ENCODE results near the gene MTERF2. TPM values are rescaled to one million over a fixed set of nuclear protein-coding genes. Genes with fewer than 3 reads are reported as not detected.

MTERF2 gene
- total and polyA plus RNA-seq, 2 donors (not counting 1 experiment from before 2014, with no cell fraction given) = 6.3 to 7.3 TPM

DNA sequence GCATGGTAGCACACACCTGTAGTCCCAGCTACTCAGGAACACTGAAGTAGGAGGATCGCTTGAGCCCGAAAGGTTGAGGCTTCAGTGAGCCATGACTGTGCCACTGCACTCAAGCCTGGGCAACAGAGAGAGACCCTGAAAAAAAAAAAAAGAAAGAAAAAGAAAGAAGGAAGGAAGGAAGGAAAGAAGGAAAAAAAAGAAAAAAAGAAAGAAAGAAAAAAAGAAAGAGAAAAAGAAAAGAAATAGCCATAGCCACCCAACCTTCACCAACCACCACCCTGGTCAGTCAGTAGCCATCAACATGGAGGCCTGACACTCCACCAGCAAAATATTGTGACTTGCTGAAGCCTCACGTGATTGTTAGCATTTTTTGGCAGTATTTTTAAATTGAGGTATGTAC lies 52.7 kb downstream of the MTERF2 start:
- no peak overlapping the region for H3K9ac ChIP-seq (ENCODE audit: insufficient read depth, low read length)
- H3K79me2 ChIP-seq (ENCODE audit: control insufficient read depth, insufficient read depth, low read length) = no peaks in the 10 kb centered on the region
- H4K20me1 ChIP-seq (ENCODE audit: control insufficient read depth, extremely low read depth, insufficient read depth, low read length) = no peaks in the 10 kb centered on the region
- no peak overlapping the region for H2AFZ ChIP-seq (ENCODE audit: low read length)
- no peaks in the 10 kb centered on the region for H3K9me3 ChIP-seq (ENCODE audit: control insufficient read depth, insufficient read depth, low read depth, low read length)
- no peaks in the 10 kb centered on the region for H3K4me1 ChIP-seq (ENCODE audit: control insufficient read depth, extremely low read depth, insufficient read depth, low read length)
- no peak for TF ChIP-seq EZH2 (IDR thresholded peaks at IDR 0.05; ENCODE audit: low read length, missing control alignments)
- TF ChIP-seq, protein P1, sequence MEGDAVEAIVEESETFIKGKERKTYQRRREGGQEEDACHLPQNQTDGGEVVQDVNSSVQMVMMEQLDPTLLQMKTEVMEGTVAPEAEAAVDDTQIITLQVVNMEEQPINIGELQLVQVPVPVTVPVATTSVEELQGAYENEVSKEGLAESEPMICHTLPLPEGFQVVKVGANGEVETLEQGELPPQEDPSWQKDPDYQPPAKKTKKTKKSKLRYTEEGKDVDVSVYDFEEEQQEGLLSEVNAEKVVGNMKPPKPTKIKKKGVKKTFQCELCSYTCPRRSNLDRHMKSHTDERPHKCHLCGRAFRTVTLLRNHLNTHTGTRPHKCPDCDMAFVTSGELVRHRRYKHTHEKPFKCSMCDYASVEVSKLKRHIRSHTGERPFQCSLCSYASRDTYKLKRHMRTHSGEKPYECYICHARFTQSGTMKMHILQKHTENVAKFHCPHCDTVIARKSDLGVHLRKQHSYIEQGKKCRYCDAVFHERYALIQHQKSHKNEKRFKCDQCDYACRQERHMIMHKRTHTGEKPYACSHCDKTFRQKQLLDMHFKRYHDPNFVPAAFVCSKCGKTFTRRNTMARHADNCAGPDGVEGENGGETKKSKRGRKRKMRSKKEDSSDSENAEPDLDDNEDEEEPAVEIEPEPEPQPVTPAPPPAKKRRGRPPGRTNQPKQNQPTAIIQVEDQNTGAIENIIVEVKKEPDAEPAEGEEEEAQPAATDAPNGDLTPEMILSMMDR (conservative IDR thresholded peaks at IDR 0.05 in 1 of 2, IDR thresholded peaks at IDR 0.05 in 1 of 2; ENCODE audit: low read depth in 1 of 2, low read length in 2 of 2) = no peak
- H3K27me3 ChIP-seq (ENCODE audit: control insufficient read depth, insufficient read depth, low read length) = no peaks in the 10 kb centered on the region
- H3K4me3 ChIP-seq (replicated peaks in 1 of 4; ENCODE audit: control extremely low read depth in 1 of 4, insufficient read depth in 1 of 4, low read depth in 3 of 4, low read length in 4 of 4) = no peak overlapping the region
- DNase-seq (ENCODE audit: low read depth in 2 of 2) = no peak
- H3K4me2 ChIP-seq (ENCODE audit: extremely low read depth, insufficient read depth, low read length) = no peak overlapping the region
- H3K36me3 ChIP-seq (ENCODE audit: control insufficient read depth, insufficient read depth, low read length) = no peaks in the 10 kb centered on the region
- no peak overlapping the region for H3K27ac ChIP-seq (ENCODE audit: insufficient read depth, low read length)

Other genes with a start within 250 kb of the MTERF2 start
- gene RIC8B, start 212.5 kb downstream of the MTERF2 start, total RNA-seq = 10.8 and 11.6 TPM in 2 replicates
- 7.1 and 9.2 TPM in 2 replicates for gene RIC8B, start 212.5 kb downstream of the MTERF2 start, polyA plus RNA-seq
- 81.7 and 97.9 TPM in 2 replicates for gene TMEM263, start 31.2 kb downstream of the MTERF2 start, total RNA-seq
- gene TMEM263, start 31.2 kb downstream of the MTERF2 start, polyA plus RNA-seq = 71.5 and 116 TPM in 2 replicates
- gene CRY1, start 106.4 kb upstream of the MTERF2 start, total RNA-seq = 8.0 and 9.6 TPM in 2 replicates
- gene CRY1, start 106.4 kb upstream of the MTERF2 start, polyA plus RNA-seq = 10.3 and 12.9 TPM in 2 replicates